Activated T-cell treated with anti-CD3 and anti-CD28 coated beads, Interleukin-2, amount 50 U/mL, for 1 hour (primary cell): ENCODE measurements around the gene SLX4IP.
A peak's percentile ranks its signal among the peaks of the same experiment; 100 is the strongest.

Experiments
- DNase-seq: peaks from one replicate; pipeline ENCODE4 v3.0.0-alpha.2; 2020

The SLX4IP gene

DNA sequence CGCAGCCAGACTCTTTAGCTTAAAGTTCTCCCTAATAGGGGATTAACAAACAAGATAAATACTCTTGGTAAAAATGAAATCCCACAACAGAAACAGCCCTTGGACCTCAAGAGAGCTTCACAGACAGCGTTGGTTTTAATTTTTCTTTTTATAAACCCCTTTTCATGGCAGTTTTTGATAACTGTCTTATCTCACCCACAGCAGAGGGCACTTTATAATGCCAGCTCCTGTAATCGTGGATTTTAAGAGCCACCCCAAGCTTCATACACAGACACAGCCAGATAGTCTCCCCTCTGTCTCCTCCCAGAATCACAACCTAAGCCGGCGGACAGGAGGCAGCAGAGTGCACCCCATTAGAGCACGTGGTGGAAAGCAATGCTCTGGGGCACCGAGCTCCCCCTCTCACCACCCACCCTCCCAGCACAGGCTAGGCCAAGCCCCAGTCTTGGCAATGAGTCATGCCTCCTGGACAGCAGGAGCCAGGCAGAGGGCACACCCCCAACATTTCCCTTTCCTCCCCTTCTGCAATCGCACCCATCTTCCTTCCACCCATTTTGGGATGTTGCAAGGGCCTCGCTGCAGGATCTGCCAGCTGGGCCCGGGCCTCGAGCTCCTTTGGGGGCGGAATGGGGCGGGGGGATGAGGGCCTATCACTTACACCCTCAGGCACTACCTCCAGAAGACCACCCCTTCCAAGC is 236.3 kb downstream of the SLX4IP start:
- DNase-seq: no peak

- DNase-seq: no peak
Measured at GRCh38 chr20:10671919-10672623, 237.0 kb downstream of the SLX4IP start.

DNA sequence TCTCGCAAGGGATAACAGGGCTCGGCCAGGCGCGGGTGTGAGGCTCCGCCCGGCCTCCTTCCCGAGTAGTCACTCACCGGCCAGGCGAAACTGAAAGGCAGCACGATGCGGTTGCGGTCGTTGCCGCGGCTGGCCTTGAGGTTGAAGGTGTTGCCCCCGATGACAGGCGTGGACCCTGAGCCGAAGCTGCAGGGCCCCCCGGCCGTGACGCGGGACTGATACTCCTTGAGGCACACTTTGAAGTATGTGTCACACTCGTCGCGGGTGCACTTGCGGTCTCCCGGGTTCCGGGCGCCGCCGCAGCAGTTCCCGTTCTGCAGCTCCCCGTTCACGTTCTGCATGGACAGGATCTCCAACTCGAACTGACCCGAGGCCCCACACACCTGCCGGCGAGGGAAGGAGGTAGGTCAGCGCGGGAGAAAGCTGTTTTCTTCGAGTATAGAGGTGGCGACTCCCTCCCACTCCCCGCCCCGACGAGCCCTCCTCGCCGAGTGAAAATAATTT is 237.6 kb downstream of the SLX4IP start:
- peak; percentile 24 for DNase-seq

GRCh38 chr20:10673176-10673841 is 238.2 kb downstream of the SLX4IP start:
- no peak for DNase-seq

DNA sequence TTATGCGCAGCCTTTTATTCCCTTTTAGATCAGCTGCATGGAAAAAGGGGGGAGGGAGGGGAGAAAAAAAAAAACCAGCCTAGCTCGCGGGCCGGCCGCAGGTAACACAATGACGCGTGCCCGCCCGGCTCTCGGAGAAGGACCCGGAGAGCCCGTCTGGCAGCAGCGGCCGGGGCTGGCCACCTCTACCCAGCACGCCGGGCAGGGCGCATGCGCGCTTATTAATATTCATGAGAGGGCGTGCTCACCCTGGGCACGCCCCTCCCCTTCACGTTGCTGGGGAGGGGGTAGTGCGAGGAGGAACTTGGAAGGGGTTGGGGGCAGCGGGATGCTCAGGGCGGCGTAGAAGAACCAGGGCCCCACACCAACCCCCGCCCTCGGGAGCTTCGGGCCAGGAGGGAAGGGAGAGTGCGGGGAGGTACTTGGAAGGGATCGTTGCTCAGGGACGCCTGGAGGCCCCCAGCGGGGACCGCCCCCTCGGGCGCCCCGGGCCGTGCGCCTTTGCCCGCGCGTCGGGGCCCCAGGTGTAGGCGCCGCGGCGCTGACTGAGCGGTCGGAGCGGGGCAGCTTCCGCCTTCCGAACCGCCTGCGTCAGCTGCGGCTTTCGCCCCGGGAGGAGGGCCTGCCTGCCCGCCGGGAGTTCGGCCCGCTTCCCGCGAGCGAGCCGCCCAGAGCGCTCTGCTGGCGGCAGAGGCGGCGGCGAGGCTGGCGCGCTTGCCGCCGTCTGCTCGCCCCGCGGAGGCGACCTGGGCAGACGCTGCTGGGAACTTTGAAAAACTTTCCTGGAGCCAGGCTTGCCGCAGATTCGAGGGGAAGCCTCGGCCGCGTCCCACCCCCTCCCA is 239.0 kb downstream of the SLX4IP start, which contains the start of gene JAG1:
Gene JAG1 (minus strand): TSS at position 158 of the 842 bp plus-strand sequence. CDS start 469 bp downstream, outside the sequence.
- peak; percentile 23 for DNase-seq

DNA sequence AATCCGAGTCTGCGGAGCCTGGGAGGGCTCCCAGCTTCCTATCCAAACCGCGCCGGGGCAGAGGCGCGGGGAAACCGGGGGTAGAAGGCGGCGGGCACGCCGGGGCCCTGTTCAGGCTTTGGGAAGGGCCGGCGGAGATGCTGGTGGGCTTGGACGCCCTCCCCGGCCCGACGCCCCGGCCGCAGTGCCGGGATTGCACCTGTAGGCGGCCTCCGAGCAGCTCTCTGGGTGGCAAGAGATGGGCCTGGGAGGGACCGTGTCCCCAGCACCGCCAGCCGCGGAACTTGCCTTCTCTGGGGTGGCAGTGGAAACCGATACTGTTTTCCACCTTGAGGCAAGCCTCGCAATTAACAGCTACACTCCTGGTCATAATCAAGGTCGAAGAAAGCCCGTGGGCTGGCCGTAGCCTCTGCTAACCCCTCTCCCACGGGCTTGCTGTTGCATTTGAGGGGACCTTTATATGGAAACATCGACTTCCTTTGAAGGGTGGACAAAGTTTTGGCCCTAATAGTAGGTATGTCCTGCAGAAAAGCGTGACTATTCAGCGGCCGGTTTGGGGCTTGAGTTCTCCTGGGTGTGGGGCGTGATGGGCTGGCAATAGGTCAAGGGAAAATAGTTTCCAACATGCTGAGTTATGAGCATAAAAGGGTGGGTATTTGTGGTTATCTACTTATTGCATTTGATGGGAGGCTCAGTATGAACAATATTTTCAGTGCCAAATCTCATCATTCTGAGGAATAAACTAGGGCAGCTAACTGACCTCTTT is 239.8 kb downstream of the SLX4IP start:
- peak; percentile 20 for DNase-seq

DNA sequence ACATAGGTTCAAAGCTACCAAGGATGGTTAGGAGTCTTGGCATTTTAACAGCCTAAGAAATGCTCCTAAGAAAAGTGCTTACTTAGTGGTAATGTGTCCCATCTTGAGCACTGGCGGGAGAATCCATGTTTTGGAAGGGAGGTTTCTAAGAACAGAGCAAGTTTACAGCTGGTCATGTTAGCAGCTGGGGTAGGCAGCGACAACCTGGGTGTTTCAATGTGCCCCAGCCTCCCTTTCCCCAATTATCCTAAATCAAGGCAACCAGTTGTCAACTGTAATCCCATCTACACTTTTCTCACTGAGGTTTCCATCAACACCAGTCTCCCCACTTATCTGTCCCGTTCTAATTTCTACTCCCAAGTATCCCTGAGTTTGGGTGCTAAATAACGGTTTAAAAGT is 240.3 kb downstream of the SLX4IP start:
- DNase-seq: no peak

- DNase-seq: no peak
Measured at GRCh38 chr20:10676518-10676917, 241.4 kb downstream of the SLX4IP start.
